K562 (cell line): Measurements from ENCODE around the gene HCFC1R1. TPM values are rescaled to one million over a fixed set of nuclear protein-coding genes. Genes with fewer than 3 reads are reported as not detected.
A peak's percentile ranks its signal among the peaks of the same experiment; 100 is the strongest.

Experiments
- CBX8 ChIP-seq: fragments of 200-600 bp; sonication (generic); IDR thresholded peaks from 2 replicates; pipeline ENCODE4 v1.6.1; 2012; ENCODE audit warnings: borderline replicate concordance, mixed run types, low read depth, mild to moderate bottlenecking, moderate library complexity, mixed read lengths, low read length, control low read depth, inconsistent platforms; ENCODE audit not compliant: poor library complexity, severe bottlenecking; ENCODE audit errors: extremely low read depth
- ELF1 ChIP-seq: fragments of 200-800 bp; sonication (Bioruptor generic); IDR thresholded peaks from 2 replicates; pipeline ENCODE4 v1.6.1; 2016; ENCODE audit warnings: missing genetic modification characterization, missing compliant biosample characterization
- ERF ChIP-seq: fragments of 450-650 bp; formaldehyde crosslinking; IDR thresholded peaks from 2 replicates; pipeline ENCODE4 v1.4.0; 2020; ENCODE audit warnings: mild to moderate bottlenecking, mixed read lengths
- GTF2E2 ChIP-seq: fragments of 200-800 bp; sonication (Bioruptor generic); IDR thresholded peaks from 2 replicates; pipeline ENCODE4 v1.6.1; 2016; ENCODE audit warnings: missing genetic modification characterization, missing compliant biosample characterization
- MEIS2 ChIP-seq: fragments of 450-650 bp; IDR thresholded peaks from 2 replicates; pipeline ENCODE4 v1.6.1; 2014; ENCODE audit warnings: mild to moderate bottlenecking; ENCODE audit not compliant: partially characterized antibody
- MYBL2 ChIP-seq, 2 experiments: fragments of 450-650 bp in 1 of 2; sonication (generic) in 1 of 2; formaldehyde crosslinking in 1 of 2; IDR thresholded peaks; 2 replicates each; pipeline versions ENCODE4 v1.6.1 to v1.8.1; 2017 to 2022; ENCODE audit warnings: borderline replicate concordance in 1 of 2, inconsistent platforms in 1 of 2, low read depth in 1 of 2, mild to moderate bottlenecking in 1 of 2, missing genetic modification reagents in 1 of 2, moderate library complexity in 1 of 2
- PATZ1 ChIP-seq: fragments of 250-450 bp; sonication (Bioruptor Pico); IDR thresholded peaks from 2 replicates; pipeline ENCODE4 v1.5.0; 2020; ENCODE audit warnings: mild to moderate bottlenecking, borderline replicate concordance
- SMC3 ChIP-seq: conservative IDR thresholded peaks from 2 replicates; pipeline ENCODE4 v1.6.1; 2011; ENCODE audit warnings: low read depth, low read length, improper control_type of control experiment; ENCODE audit not compliant: insufficient read depth
- SNIP1 ChIP-seq: fragments of 450-650 bp; IDR thresholded peaks from 2 replicates; pipeline ENCODE4 v1.7.1; 2017; ENCODE audit warnings: low read depth, mild to moderate bottlenecking
- SPI1 ChIP-seq: IDR thresholded peaks from 2 replicates; pipeline ENCODE4 v1.6.1; 2011; ENCODE audit warnings: low read depth, low read length, control low read depth, borderline replicate concordance
- ZBTB43 ChIP-seq: sonication (generic); formaldehyde crosslinking; IDR thresholded peaks from 2 replicates; pipeline ENCODE4 v1.8.0; 2023; ENCODE audit warnings: mild to moderate bottlenecking, missing genetic modification reagents
- ZNF184 ChIP-seq: sonication (generic); formaldehyde crosslinking; IDR thresholded peaks from 2 replicates; pipeline ENCODE4 v1.5.0; 2020; ENCODE audit warnings: missing genetic modification reagents
- polyA plus RNA-seq, 8 experiments: library from polyadenylated mRNA; depleted of rRNA in 4 of 8; stranded (reverse) in 5 of 8; unstranded in 3 of 8; fragments of >200 nt; fragmentation: Nextera tagmentation in 2 of 8; fragmentation: Illumina TruSeq in 1 of 8; extraction: Ambion mirVana in 2 of 8; extraction: Trizol in 1 of 8; gene quantifications; 2 replicates each; pipeline versions ENCODE4 v1.2.1 to v1.2.3, GENCODE V29; 2011 to 2014; ENCODE audit warnings: inconsistent platforms in 1 of 8, missing spikeins in 1 of 8
- total RNA-seq, 7 experiments: library from RNA; depleted of rRNA in 6 of 7; stranded (reverse); fragments of >200 nt in 6 of 7; fragmentation: Illumina TruSeq in 2 of 7; extraction: Trizol in 2 of 7; gene quantifications; 2 replicates each; pipeline versions ENCODE4 v1.2.1 to v1.2.3, GENCODE V29; 2011 to 2021; ENCODE audit warnings: low replicate concordance in 1 of 7
- TF ChIP-seq, protein P1 (sequence below), 2 experiments: fragments of 450-650 bp in 1 of 2; sonication (generic) in 1 of 2; formaldehyde crosslinking; conservative IDR thresholded peaks; 2 replicates each; pipeline versions ENCODE4 v1.4.0 to v1.8.1; 2020 to 2022; ENCODE audit warnings: mild to moderate bottlenecking in 1 of 2, missing genetic modification reagents in 1 of 2
- TF ChIP-seq, protein P2 (sequence below), 2 experiments: fragments of 450-650 bp; IDR thresholded peaks; 2 replicates each; pipeline ENCODE4 v1.6.1; 2018; ENCODE audit warnings: mild to moderate bottlenecking in 2 of 2, low read depth in 1 of 2; ENCODE audit not compliant: partially characterized antibody in 2 of 2
- TF ChIP-seq, protein P3 (sequence below): sonication (generic); formaldehyde crosslinking; IDR thresholded peaks from 2 replicates; pipeline ENCODE4 v1.8.1; 2023; ENCODE audit warnings: mild to moderate bottlenecking, missing genetic modification reagents

HCFC1R1 gene
- total and polyA plus RNA-seq, 9 of the 15 experiments (the other 6 are each of a cell fraction or from before 2014, with no cell fraction given): 2.2 to 29.0 (median 11.2) TPM

DNA sequence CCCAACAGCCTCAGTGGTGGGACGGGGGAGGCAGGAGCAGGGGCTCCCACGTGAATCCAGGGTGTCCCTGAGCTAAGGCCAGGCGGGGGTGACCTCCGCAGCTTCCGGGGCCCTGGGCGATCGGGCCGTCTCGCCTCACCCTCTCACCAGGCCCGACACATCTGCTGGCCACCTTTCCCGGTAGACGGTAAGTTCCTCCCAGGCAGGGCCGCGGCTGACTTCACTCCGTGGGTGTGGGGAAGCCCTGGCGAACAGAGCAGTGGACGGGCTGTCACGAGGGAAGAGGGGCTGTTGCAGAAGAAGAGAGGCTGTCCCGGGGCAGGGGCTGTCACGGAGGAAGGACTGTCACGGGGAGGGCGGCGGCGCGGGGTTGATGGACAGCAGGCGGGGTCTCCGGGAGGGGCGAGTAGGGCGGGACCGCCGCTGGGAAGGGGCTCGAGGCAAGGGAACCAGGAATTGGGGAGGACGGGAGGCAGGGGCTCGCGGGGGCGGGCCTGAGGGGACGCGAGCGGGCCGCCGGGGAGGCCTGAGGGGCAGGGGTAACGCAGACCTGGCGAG lies 44.0 kb downstream of the HCFC1R1 start (continued):
- TF ChIP-seq ZBTB43: peak; percentile 25; the same call in 1 of the 2 replicates
- no peak for TF ChIP-seq PATZ1 (CRISPR knock-in tag)
- TF ChIP-seq SMC3: no peak
- no peak for TF ChIP-seq CBX8
- peak; percentile 41; the same call in 1 of the 2 replicates for TF ChIP-seq ELF1
- TF ChIP-seq, protein P1, sequence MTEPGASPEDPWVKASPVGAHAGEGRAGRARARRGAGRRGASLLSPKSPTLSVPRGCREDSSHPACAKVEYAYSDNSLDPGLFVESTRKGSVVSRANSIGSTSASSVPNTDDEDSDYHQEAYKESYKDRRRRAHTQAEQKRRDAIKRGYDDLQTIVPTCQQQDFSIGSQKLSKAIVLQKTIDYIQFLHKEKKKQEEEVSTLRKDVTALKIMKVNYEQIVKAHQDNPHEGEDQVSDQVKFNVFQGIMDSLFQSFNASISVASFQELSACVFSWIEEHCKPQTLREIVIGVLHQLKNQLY (CRISPR knock-in tag; conservative IDR thresholded peaks at IDR 0.05): no peak
- TF ChIP-seq MEIS2: peak; percentile 23
- TF ChIP-seq ZNF184 (CRISPR knock-in tag): no peak
- TF ChIP-seq SPI1: no peak
- TF ChIP-seq, protein P2, sequence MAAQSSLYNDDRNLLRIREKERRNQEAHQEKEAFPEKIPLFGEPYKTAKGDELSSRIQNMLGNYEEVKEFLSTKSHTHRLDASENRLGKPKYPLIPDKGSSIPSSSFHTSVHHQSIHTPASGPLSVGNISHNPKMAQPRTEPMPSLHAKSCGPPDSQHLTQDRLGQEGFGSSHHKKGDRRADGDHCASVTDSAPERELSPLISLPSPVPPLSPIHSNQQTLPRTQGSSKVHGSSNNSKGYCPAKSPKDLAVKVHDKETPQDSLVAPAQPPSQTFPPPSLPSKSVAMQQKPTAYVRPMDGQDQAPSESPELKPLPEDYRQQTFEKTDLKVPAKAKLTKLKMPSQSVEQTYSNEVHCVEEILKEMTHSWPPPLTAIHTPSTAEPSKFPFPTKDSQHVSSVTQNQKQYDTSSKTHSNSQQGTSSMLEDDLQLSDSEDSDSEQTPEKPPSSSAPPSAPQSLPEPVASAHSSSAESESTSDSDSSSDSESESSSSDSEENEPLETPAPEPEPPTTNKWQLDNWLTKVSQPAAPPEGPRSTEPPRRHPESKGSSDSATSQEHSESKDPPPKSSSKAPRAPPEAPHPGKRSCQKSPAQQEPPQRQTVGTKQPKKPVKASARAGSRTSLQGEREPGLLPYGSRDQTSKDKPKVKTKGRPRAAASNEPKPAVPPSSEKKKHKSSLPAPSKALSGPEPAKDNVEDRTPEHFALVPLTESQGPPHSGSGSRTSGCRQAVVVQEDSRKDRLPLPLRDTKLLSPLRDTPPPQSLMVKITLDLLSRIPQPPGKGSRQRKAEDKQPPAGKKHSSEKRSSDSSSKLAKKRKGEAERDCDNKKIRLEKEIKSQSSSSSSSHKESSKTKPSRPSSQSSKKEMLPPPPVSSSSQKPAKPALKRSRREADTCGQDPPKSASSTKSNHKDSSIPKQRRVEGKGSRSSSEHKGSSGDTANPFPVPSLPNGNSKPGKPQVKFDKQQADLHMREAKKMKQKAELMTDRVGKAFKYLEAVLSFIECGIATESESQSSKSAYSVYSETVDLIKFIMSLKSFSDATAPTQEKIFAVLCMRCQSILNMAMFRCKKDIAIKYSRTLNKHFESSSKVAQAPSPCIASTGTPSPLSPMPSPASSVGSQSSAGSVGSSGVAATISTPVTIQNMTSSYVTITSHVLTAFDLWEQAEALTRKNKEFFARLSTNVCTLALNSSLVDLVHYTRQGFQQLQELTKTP (IDR thresholded peaks at IDR 0.05; ENCODE audit: low read depth in 1 of 2, partially characterized antibody in 2 of 2): no peak
- no peak for TF ChIP-seq GTF2E2 (tag)
- no peak for TF ChIP-seq SNIP1
- TF ChIP-seq ERF (CRISPR knock-in tag): no peak
- TF ChIP-seq, protein P3, sequence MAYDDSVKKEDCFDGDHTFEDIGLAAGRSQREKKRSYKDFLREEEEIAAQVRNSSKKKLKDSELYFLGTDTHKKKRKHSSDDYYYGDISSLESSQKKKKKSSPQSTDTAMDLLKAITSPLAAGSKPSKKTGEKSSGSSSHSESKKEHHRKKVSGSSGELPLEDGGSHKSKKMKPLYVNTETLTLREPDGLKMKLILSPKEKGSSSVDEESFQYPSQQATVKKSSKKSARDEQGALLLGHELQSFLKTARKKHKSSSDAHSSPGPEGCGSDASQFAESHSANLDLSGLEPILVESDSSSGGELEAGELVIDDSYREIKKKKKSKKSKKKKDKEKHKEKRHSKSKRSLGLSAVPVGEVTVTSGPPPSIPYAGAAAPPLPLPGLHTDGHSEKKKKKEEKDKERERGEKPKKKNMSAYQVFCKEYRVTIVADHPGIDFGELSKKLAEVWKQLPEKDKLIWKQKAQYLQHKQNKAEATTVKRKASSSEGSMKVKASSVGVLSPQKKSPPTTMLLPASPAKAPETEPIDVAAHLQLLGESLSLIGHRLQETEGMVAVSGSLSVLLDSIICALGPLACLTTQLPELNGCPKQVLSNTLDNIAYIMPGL (CRISPR knock-in tag): no peak
- no peak for TF ChIP-seq MYBL2 (IDR thresholded peaks at IDR 0.05; ENCODE audit: low read depth)
- 0 out of 2 replicates have a peak, but pooled peaks have one; percentile 60 for TF ChIP-seq MYBL2 (CRISPR knock-in tag; IDR thresholded peaks at IDR 0.05; ENCODE audit: borderline replicate concordance)
